Activated naive CD4-positive, alpha-beta T cell treated with anti-CD3 and anti-CD28 coated beads, Interleukin-2, amount 50 U/mL, for 72 hours (primary cell): ENCODE measurements around the gene INO80. TPM values are rescaled to one million over a fixed set of nuclear protein-coding genes. Genes with fewer than 3 reads are reported as not detected.

Experiments used
- total RNA-seq, 2 donors: library from RNA; stranded (reverse); gene quantifications; one replicate each; pipeline ENCODE4 v1.2.3, GENCODE V29; 2022

The INO80 gene
- total RNA-seq, 2 donors from 2014 or later, result 22.9 to 28.1 TPM

Other genes starting within 250 kb of the INO80 start
- under 1 TPM in 1 of 2 donors, not detected in 1; 0.72 TPM for gene RHOV, start 242.0 kb downstream of the INO80 start, total RNA-seq
- 1 to 10 TPM; 7.2 to 8.4 TPM for gene VPS18, start 221.8 kb downstream of the INO80 start, total RNA-seq
- under 1 TPM in 1 of 2 donors, not detected in 1; 0.16 TPM for gene DLL4, start 186.9 kb downstream of the INO80 start, total RNA-seq
- gene CHAC1, start 162.8 kb downstream of the INO80 start, total RNA-seq, result 10 to 100 TPM; 12.9 to 16.3 TPM
- gene EXD1, start 114.5 kb upstream of the INO80 start, total RNA-seq, result under 1 TPM in 1 of 2 donors, not detected in 1; 0.32 TPM
- 10 to 100 TPM; 34.2 to 57.2 TPM for gene CHP1, start 115.0 kb upstream of the INO80 start, total RNA-seq
- 10 to 100 TPM; 10.5 to 13.1 TPM for gene OIP5, start 216.3 kb upstream of the INO80 start, total RNA-seq
- gene NUSAP1, start 216.6 kb upstream of the INO80 start, total RNA-seq, result 100 to 1,000 TPM; 181 to 391 TPM